Myocyte (in vitro differentiated cells): ENCODE data around the gene PHLDA1. TPM values are rescaled to one million over a fixed set of nuclear protein-coding genes. Genes with fewer than 3 reads are reported as not detected.

Experiments used
- total RNA-seq: library from RNA; depleted of rRNA; stranded (reverse); fragments of >200 nt; gene quantifications from 2 replicates; pipeline ENCODE4 v1.2.3, GENCODE V29; 2014

PHLDA1 gene
- total RNA-seq, 1 donor from 2014 or later: 72.4 TPM

Other genes with a start within 250 kb of the PHLDA1 start
- gene NAP1L1, start 52.9 kb upstream of the PHLDA1 start, total RNA-seq: 334 and 347 TPM in 2 replicates